ENCODE data around the gene ASPN.

DNA sequence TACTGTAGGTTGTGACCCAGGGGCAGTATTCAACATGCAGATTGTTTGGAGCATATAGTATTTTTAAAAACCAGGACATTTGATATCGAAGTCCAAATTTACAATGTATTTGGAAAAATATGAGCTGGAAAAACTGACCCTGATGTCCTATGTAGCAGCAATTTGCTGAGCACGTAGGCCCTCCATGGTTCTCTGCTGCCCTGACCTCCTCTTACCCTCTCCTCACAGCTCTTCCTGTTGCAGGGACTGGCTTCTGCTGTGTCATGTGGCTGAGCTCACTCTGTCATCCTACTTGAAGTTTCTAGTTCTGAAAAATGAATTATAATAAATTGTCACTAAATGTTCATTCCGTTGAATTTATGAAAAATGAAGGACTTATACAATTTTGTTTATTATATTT, 4.1 kb upstream of the ASPN start:
- no peak for TF ChIP-seq POLR2A (IDR thresholded peaks at IDR 0.05)
- TF ChIP-seq, protein P1, sequence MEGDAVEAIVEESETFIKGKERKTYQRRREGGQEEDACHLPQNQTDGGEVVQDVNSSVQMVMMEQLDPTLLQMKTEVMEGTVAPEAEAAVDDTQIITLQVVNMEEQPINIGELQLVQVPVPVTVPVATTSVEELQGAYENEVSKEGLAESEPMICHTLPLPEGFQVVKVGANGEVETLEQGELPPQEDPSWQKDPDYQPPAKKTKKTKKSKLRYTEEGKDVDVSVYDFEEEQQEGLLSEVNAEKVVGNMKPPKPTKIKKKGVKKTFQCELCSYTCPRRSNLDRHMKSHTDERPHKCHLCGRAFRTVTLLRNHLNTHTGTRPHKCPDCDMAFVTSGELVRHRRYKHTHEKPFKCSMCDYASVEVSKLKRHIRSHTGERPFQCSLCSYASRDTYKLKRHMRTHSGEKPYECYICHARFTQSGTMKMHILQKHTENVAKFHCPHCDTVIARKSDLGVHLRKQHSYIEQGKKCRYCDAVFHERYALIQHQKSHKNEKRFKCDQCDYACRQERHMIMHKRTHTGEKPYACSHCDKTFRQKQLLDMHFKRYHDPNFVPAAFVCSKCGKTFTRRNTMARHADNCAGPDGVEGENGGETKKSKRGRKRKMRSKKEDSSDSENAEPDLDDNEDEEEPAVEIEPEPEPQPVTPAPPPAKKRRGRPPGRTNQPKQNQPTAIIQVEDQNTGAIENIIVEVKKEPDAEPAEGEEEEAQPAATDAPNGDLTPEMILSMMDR (IDR thresholded peaks at IDR 0.05), result no peak

Measured in testis (tissue), 2 donors.